ENCODE results near the gene TSPOAP1. TPM values are rescaled to one million over a fixed set of nuclear protein-coding genes. Genes with fewer than 3 reads are reported as not detected.

The TSPOAP1 gene
- total and polyA plus RNA-seq, 2 of the 4 experiments (the other 2 are of a cell fraction) = 0.90 to 1.6 TPM

- Histone ChIP-seq H2BK15ac (ENCODE audit: low read depth, low read length) (no peak overlapping the region), H2AK5ac (ENCODE audit: low read depth, low read length) (no peak overlapping the region), H2AK9ac (replicated peaks; ENCODE audit: low read depth, low read length, poor library complexity) (no peak overlapping the region), H4K91ac (ENCODE audit: insufficient read depth, low read depth, low read length) (no peak overlapping the region), H4K20me1 (ENCODE audit: insufficient read depth, low read length) (no peaks in the 10 kb centered on the region; the same call in 1 of the 2 replicates), H2BK20ac (ENCODE audit: low read depth, low read length) (no peak overlapping the region), H2AFZ (replicated peaks; ENCODE audit: low read length, poor library complexity) (no peak overlapping the region), H3K56ac (ENCODE audit: extremely low read depth, insufficient read depth, low read length) (no peak overlapping the region), H2BK5ac (ENCODE audit: low read depth, low read length, poor library complexity, severe bottlenecking) (no peak overlapping the region), H3K4me1 (ENCODE audit: control insufficient read depth, insufficient read depth, low read length) (no peaks in the 10 kb centered on the region), H4K5ac (ENCODE audit: low read depth, low read length) (no peak overlapping the region), H3K9me3 (ENCODE audit: control insufficient read depth, insufficient read depth, low read length) (no peaks in the 10 kb centered on the region), H3K27ac (ENCODE audit: insufficient read depth, low read length) (no peak overlapping the region), H3K27me3 (ENCODE audit: control insufficient read depth, insufficient read depth, low read length) (peaks cover 7% of the 10 kb centered on the region), H3K36me3 (ENCODE audit: control insufficient read depth, insufficient read depth, low read length) (no peaks in the 10 kb centered on the region), H3K9me1 (ENCODE audit: insufficient read depth, low read length) (no peaks in the 10 kb centered on the region), H4K8ac (ENCODE audit: low read depth in 2 of 2, low read length in 2 of 2) (no peak overlapping the region), H3K9ac (ENCODE audit: low read depth, low read length) (no peak overlapping the region), H3K4me2 (ENCODE audit: low read depth, low read length) (no peak overlapping the region), H3K18ac (ENCODE audit: low read depth, low read length) (no peak overlapping the region), H3K14ac (replicated peaks; ENCODE audit: low read depth, low read length) (no peak overlapping the region), H3K4ac (ENCODE audit: low read depth, low read length) (no peak overlapping the region), H3K79me1 (ENCODE audit: low read depth in 1 of 2, low read length in 2 of 2) (no peaks in the 10 kb centered on the region), H2BK120ac (ENCODE audit: low read depth, low read length) (no peak overlapping the region), H3K23ac (ENCODE audit: low read depth, low read length) (no peak overlapping the region), H3K4me3 (ENCODE audit: insufficient read depth, low read depth, low read length) (no peak overlapping the region)
- ChIA-PET CTCF (no interaction called here), POLR2A (ENCODE audit: unreplicated experiment) (no interaction called here)
- in situ Hi-C loops (cut with MboI; ENCODE audit: low sequenced_read_pairs) (no loop called here), intact Hi-C loops (cut with micrococcal nuclease) (no loop called here), dilution Hi-C loops (cut with HindIII; ENCODE audit: low sequenced_read_pairs, unreplicated experiment) (no loop called here)
- no peak for DNase-seq
- no peak for ATAC-seq (ENCODE audit: low read depth)
- WGBS, 2 experiments (ENCODE audit: extremely low coverage in 2 of 2, insufficient read length in 1 of 2) = 80% methylated on average over 1 of the region's 9 CpGs; no CpG with 5 or more reads in 1 of the 2 experiments
- BruUV-seq (replicated peaks) = no TSS peak
- TF ChIP-seq CHD1 (IDR thresholded peaks at IDR 0.05; ENCODE audit: low read depth, low read length) (no peak), RAD21 (IDR thresholded peaks at IDR 0.05; ENCODE audit: low read length) (no peak), RCOR1 (IDR thresholded peaks at IDR 0.05; ENCODE audit: insufficient replicate concordance, low read length) (no peak), POLR2A (IDR thresholded peaks at IDR 0.05; ENCODE audit: low read depth, low read length) (no peak)
These were observed 25.5 kb downstream of the TSPOAP1 start for GRCh38 chr17:58302919-58303585.

Measured in IMR-90 (cell line).